Measurements from ENCODE around the gene POLD4. TPM values are rescaled to one million over a fixed set of nuclear protein-coding genes. Genes with fewer than 3 reads are reported as not detected.
A peak's percentile ranks its signal among the peaks of the same experiment; 100 is the strongest.

POLD4 gene
- total RNA-seq, 1 experiment from 2014 or later, result 78.7 TPM

GRCh38 chr11:67401495-67402191, 48.3 kb upstream of the POLD4 start, which contains the start of gene PPP1CA:
TSS of gene PPP1CA (minus strand) at chr11:67401858. CDS start at chr11:67401782, 76 bp downstream.
- Histone ChIP-seq H3K36me3 (ENCODE audit: control insufficient read depth, insufficient read depth, low read length) (peaks cover 7% of the 10 kb centered on the region), H3K27ac (ENCODE audit: low read length) (peak within 1 kb of the TSS; percentile 98), H3K27me3 (ENCODE audit: control insufficient read depth, insufficient read depth, low read length) (no peaks in the 10 kb centered on the region), H3K9me3 (ENCODE audit: control insufficient read depth, insufficient read depth, low read depth, low read length) (no peaks in the 10 kb centered on the region), H3K4me1 (ENCODE audit: control insufficient read depth, insufficient read depth, low read length) (peaks cover 36% of the 10 kb centered on the region), H3K4me3 (ENCODE audit: low read depth in 2 of 2, low read length in 2 of 2) (peak within 1 kb of the TSS; percentile 84 to 96)
- CTCF ChIA-PET, result interaction anchor here (0.6 to 1.6 kb wide), 10 partner anchors 10 to 104 kb away, joined by 3 to 9 read pairs (median 6); partner anchors contain the start of gene PITPNM1
- BruUV-seq (replicated peaks), result no TSS peak
- in situ Hi-C loops (cut with HindIII; ENCODE audit: low pct_unique_long_range_greater_than_20kb, low sequenced_read_pairs), result no loop called here
- ATAC-seq (peak; percentile 92), DNase-seq (ENCODE audit: low read depth, low spot score) (peak; percentile 8)
- intact Hi-C loops (cut with micrococcal nuclease; ENCODE audit: unreplicated experiment), result no loop called here
- TF ChIP-seq CTCF (IDR thresholded peaks at IDR 0.05) (peak; percentile 98), SIN3A (IDR thresholded peaks at IDR 0.05; ENCODE audit: borderline replicate concordance, insufficient read depth, low read depth, low read length) (peak; percentile 87; the same call in 1 of the 2 replicates), REST (IDR thresholded peaks at IDR 0.05; ENCODE audit: insufficient read depth in 1 of 2, low read depth in 2 of 2, low read length in 1 of 2) (no peak), POLR2AphosphoS5 (IDR thresholded peaks at IDR 0.05; ENCODE audit: low read depth, low read length) (peak; percentile 87), TCF7L2 (IDR thresholded peaks at IDR 0.05; ENCODE audit: low read depth, low read length) (no peak)
- POLR2A ChIA-PET, result interaction anchor here (0.5 to 1.7 kb wide), 13 partner anchors 10 to 1000 kb away, joined by 3 to 8 read pairs (median 4); no protein-coding TSS in a partner anchor

- 0 out of 2 replicates have a peak, but pooled peaks have one; percentile 3 for TF ChIP-seq POLR2AphosphoS5 (IDR thresholded peaks at IDR 0.05; ENCODE audit: low read depth, low read length)
- TF ChIP-seq CTCF (IDR thresholded peaks at IDR 0.05), result no peak
These were observed 47.7 kb upstream of the POLD4 start for GRCh38 chr11:67400942-67401494.

More at GRCh38 chr11:67400942-67401494, 47.7 kb upstream of the POLD4 start:
- ChIA-PET POLR2A (interaction anchor here (0.5 to 1.7 kb wide), 11 partner anchors 11 to 354 kb away, joined by 3 to 8 read pairs (median 4); no protein-coding TSS in a partner anchor), CTCF (interaction anchor here (0.6 to 1.6 kb wide), 9 partner anchors 10 to 104 kb away, joined by 3 to 9 read pairs (median 6); partner anchors contain the start of gene PITPNM1)
- BruUV-seq (replicated peaks), result no TSS peak
- in situ Hi-C loops (cut with HindIII; ENCODE audit: low pct_unique_long_range_greater_than_20kb, low sequenced_read_pairs), result no loop called here
- peaks cover 7% of the 10 kb centered on the region for H3K36me3 ChIP-seq (ENCODE audit: control insufficient read depth, insufficient read depth, low read length)
- ATAC-seq, result peak; percentile 9; the same call in 1 of the 2 replicates
- no peaks in the 10 kb centered on the region for H3K27me3 ChIP-seq (ENCODE audit: control insufficient read depth, insufficient read depth, low read length)
- H3K9me3 ChIP-seq (ENCODE audit: control insufficient read depth, insufficient read depth, low read depth, low read length), result no peaks in the 10 kb centered on the region
- intact Hi-C loops (cut with micrococcal nuclease; ENCODE audit: unreplicated experiment), result no loop called here
- DNase-seq (ENCODE audit: low read depth, low spot score), result no peak
- H3K27ac ChIP-seq (ENCODE audit: low read length), result peak overlapping the region; percentile 88
- peaks cover 38% of the 10 kb centered on the region for H3K4me1 ChIP-seq (ENCODE audit: control insufficient read depth, insufficient read depth, low read length)
- peak overlapping the region; percentile 84 to 96 for H3K4me3 ChIP-seq (ENCODE audit: low read depth in 2 of 2, low read length in 2 of 2)
